GM19395 (cell line): Measurements from ENCODE around the gene SH3PXD2A.
"Not testable (repeated sequence)": the region's sequence is repeated elsewhere in the genome, so short reads cannot be mapped to it uniquely, and the experiment has no call there.

Experiments used
- ATAC-seq: cut with Tn5 transposase; IDR thresholded peaks from one replicate; pipeline ENCODE4 v1.9.1; 2021; ENCODE audit warnings: mild to moderate bottlenecking, moderate library complexity; ENCODE audit not compliant: unreplicated experiment

The SH3PXD2A gene

DNA sequence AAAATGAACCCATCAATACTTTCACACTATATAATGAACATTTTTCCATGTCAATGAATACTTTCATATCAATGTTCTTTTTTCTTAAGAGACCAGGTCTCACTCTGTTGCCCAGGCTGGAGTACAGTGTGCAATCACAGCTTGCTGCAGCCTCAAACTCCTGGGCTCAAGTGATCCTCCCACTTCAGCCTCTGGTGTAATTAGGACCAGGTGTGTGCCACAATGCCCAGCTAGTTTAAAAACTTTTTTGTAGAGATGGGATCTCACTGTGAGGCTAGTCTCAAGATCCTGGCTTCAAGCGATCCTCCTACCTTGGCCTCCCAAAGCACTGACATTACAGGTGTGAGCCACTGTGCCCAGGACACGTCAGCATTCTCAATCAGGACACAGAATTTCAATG, 85.2 kb downstream of the SH3PXD2A start:
- ATAC-seq, result no peak

DNA sequence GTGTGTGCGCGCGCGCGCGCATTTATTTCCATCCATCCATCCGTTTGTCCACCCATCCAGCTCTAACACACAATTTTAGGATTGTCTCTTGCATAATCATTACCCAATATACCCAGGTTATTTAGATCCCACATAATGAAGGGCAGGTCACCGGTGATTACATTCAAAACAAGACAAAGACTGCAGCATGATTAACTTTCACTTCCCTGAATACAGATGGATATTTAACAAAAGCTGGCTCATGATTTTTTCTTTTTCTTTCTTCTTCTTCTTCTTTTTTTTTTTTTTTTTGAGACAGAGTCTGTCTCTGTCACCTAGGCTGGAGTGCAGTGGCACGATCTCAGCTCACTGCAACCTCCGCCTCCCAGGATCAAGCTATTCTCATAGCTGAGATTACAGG, 86.2 kb downstream of the SH3PXD2A start:
- no peak for ATAC-seq

DNA sequence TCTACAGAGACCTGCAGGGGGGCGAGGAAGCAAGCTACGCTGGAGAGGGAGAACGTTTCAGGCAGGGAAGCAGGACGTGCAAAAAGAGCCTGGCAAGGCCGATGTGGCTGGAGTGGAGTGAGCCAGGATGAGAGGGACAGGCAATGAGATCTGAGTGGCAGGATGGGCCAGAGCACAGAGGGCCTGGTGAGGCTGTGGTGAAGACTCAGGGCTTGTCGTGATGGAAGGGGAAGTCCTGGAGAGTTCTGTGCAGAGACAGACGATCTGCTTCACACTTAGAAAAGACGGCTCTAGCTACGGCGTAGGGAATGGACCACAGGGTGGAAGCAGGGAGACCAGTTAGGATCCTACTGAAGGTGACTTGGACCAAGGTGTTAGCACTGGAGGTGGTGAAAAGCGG, 87.0 kb downstream of the SH3PXD2A start:
- no peak for ATAC-seq

DNA sequence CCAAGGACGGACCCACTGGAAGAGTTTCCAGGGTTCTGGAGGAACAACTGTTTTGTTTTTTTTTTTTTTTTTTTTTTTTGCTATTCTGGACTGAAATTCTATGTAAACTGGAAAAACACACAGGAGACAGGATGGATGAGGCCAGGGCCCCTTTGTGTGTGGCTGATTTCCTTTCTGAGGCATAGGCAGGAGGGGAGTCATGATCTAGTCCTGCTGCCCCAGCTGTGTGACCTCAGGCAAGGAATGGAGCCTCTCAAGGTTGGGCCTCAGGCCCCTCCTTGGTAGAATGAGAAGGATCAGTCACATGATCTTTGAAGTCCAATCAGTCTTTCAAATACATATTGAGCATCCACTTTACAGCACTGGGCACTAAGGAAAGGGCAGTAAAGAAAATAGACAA, 87.6 kb downstream of the SH3PXD2A start:
- no peak for ATAC-seq

DNA sequence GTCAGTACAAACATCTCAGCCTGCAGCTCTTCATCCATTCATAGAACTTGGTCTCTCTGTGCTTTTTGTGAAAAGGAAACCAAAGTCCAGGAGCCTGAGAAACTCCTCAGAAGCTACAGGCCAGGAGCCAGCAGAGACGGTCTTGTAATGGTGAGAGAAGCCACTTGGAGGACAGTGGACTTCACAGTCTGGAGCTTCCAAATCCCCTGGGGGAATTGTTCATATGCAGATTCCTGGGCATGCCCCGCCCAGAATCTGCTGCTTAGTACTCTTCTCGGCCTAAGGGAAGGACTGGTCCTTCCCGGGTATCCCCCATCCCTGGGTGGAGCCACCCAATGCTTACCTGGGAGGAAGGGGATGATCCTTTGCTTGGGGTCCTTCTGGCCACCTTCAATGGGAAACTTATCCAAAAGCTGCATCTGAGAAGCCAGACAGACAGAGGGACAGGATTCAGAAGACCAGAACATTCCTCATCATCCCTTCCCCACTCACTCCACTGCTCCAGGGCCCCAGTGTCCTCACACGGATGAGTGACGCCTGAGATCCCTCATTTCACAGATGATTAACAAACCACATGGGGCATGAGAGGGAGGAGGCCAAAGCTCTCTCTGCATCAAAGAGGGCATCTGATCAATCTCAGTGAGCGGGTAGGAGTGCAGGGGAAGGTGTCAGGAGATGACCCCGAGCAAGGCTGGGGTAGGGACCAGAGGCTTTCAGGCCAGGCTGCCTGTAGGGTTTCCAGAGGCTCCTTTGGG, 88.4 kb downstream of the SH3PXD2A start:
- ATAC-seq, result no peak

DNA sequence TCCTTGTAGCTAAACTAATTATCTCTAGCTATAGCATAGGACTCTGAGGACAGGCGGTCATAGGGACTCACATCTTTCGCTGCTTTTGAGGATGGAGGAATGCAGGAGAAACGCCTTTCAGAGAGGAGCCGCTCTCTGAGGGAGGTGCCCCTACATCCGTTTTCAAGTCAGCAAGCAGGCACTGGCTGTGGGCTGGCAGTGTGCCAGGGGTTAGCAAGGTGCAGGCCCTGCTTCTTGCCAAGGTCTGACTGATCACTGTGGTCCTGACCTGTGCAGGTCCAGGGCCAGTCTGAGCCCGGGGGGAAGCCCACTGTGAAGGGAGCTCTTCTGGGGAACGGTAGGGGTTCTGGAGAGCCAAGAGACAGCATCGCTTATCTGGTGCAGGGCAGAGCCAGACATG, 89.4 kb downstream of the SH3PXD2A start:
- ATAC-seq, result no peak

DNA sequence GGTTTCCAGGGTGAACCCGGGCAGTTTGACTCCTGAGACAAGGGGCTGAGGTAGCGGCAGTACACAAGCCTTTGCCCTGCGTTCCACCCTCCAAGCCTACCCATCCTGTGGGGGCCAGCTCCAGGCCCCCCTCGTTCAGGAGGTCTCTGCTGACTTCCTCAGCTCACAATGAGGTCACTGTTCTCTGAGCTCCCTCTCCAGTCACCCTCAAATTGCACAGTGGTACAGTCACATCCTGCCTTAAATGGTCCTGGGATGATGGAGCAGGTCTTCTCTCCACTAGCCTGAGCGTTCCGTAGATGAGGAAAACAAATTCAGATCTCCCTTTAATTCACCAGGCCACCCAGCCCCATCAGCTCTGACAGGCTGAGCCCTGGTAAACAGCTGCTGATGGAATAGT, 90.2 kb downstream of the SH3PXD2A start:
- no peak for ATAC-seq

DNA sequence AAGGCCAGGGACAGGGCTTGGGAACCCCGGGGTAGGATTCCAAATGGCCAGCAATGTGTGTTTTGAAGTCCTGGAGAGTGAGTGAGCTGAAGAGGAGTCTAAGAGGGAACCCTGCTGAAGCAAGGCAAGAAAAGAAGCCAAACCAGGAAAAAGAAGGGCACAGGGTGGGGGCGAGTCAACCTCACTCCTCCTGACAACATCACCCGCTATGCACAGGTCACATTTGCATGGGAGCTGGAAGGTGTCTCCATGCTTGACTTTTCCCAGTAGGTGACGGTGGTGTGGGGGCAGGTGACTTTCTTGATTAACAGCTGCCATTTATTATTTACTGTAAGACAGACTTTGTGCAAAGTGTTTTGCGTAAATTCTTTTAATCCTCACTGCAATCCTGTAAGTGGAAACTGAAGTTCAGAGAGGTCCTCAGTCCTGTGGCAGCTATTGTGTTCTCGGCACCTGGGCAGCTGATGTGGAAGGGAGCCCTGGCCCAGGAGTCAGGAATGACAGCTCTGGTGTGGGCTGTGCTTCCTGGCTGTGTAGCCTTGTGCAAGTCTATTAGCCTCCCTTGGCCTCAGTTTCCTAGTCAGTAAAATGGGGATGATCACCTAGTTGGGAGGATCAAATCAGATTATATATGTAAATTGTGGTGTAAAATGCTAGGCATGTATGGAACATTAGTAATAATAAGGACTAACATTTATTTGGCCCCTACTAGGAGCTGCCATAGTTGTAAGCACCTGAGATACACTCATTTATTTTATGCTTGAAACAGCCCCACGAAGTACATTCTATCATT, 90.9 kb downstream of the SH3PXD2A start:
- ATAC-seq, result no peak

DNA sequence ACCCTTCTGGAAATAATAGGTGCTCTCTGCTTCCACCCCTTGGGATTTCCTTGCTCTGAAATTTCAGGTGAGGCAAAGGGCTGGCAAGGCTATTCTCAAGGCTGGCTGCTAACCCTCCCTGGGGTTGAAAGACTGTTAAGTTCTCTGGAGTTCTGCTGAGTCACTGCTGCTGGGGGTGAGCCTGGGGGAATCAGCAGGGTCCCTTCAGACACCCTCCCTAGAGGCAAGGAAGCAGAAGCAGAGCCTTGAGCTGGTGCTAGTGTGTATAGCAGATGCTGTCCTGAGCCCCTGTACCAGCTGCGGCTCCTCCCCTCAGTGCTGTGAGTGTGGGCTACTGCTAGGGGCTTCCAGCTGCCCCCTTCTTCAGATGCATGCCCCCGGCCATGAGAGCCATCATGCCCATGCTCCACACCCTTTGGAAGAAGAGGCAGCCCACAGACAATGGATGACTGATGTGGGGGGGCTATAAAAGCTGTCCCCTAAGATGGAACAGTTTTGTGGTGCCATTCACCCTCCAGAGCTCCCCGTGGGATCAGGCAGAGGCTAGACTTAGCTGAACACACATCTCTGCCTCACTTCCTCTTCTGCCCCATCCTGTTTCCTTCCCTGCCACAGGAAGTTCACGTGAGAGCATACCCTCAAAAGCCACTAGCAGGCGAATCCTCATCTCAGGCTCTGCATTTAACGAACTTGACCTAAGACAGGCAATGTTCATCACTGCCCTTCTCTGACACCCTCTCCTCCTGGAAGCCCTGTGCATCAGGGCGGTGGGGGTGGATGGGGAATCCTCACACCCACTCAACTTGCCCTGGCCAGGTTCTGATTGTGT, 91.8 kb downstream of the SH3PXD2A start:
- ATAC-seq, result peak; percentile 59

DNA sequence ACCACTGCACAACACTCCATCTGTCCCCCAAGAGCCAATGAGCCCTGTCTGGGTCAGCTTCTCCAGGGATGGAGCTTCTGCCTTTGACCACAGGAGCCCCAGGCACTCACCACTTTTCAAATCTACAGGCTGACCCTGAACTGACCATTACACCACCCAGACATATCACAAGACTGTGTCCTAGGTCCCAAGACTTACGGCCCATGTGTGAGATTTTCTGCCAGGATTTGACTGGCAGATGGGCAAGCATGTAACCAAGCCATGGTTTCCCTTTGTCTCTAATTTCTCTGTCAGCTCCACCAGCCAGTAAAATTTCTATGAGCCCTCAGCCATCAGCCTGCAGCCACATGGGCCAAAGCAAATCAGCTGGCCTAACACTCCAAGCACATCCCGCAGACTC, 92.5 kb downstream of the SH3PXD2A start:
- ATAC-seq, result no peak

DNA sequence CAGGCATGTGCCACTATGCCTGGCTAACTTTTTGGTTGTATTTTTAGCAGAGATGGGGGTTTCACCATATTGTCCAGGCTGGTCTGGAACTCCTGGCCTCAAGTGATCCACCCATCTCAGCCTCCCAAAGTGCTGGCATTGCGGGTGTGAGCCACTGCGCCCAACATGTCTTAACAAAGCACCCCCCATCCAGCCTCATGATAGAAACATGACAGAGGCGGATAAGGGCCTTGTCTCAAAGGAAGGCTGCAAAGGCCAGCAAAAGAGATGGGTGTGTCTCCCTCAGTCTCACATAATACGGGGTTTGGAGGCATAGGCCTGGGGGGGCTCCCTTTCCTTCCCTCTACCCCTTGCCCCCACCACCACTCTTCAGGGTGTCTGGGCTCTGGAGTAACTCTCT, 93.2 kb downstream of the SH3PXD2A start:
- no peak for ATAC-seq

DNA sequence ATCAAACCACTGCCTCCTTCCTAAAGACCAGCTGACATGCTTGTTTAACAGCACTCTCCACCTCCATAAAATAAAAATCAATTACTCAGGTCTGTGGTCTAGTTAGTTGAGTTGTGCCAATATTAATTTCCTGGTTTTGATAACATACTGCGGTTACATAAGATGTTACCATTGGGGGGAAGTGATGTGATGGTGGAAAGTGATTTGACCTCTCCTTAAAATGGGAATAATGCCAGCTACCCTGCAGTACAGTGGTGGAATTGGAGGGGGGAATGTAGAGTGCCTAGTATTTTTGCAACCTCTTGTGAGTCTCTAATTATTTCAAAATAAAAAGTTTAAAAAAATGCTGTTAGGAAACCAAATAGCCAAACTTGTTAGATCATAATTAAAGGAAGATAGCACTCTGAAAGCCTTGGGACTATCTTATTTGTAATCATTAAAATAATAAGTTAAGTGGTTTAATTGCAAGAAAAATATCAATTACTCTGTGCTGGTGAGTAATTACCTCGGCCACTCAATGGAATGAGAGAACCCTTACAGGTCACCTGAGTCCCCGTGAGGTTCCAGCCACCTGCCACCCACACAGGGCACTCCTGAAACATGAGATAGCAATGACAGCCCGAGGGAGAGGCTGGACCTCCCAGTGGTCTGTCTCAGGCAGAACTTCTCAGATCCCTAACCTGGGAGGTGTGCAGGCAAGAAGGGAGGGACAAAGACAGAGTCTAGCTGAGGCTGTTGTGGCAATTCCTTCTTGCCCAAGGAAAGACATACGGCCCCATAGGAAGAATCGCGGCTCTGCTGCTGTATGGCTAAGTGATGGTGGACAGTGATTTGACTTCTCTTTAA, 94.1 kb downstream of the SH3PXD2A start:
- ATAC-seq, result no peak

DNA sequence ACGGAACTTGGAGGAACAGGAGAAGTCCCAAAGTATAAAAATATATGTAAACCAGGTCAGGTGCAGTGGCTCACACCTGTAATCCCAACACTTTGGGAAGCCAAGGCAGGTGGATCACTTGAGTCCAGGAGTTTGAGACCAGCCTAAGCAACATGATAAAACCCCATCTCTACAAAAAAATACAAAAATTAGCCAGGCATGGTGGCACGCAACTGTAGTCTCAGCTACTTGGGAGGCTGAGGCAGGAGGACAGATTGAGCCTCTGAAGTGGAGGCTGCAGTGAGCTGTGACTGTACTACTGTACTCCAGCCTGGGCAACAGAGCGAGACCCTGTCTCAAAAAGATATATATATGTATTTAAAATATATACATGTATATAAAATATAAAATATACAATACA, 95.1 kb downstream of the SH3PXD2A start:
- not testable (repeated sequence) for ATAC-seq

DNA sequence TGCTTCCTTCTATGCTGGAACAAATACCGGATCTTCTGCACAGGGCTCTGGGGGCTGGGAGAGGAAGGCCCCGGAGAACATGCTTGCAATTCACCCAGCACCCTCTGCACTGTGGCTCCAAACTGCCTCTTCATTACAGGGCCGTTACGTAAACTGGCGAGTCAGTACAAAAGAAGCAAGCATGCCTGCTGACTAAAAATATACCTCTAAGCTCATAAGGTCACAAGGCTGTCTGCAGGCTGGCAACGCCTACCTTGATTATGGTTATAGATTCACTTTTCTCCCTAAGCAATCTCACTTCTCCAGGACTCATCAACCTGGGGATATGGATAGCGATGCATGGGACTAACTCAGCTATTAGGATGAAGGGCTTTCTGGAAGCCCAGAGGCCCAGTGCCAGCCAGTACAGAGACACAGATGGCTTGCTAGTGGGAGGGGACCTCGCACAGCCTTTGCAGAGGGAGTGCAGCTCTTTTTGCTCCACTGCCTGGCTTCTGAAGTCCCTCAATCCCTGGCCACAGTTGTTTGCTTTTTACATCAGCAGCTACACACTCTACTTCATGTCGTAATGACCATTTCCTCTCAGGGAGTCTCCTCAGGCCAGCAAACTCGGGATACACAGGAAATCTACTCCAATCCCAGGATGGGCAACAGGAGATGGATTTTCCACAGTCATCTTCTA, 96.1 kb downstream of the SH3PXD2A start:
- ATAC-seq, result peak; percentile 64

DNA sequence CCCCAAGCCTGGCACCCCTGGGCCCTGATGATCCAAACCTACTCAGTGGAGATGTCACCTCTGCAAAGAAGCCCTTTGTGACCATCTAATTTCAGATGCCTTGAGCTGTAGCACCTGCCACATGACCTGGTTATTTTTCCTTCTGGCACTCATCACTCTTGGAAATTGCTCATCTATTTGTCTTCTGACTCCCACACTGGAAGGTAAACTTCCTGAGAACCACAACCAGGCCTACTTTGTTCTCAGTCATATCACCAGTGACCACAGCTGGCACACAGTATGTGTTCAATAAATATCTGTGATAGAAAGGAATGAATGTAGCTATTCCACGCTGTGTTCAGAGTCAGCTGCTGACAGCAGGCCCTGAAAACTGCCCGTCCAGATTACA, 97.1 kb downstream of the SH3PXD2A start:
- ATAC-seq, result no peak

DNA sequence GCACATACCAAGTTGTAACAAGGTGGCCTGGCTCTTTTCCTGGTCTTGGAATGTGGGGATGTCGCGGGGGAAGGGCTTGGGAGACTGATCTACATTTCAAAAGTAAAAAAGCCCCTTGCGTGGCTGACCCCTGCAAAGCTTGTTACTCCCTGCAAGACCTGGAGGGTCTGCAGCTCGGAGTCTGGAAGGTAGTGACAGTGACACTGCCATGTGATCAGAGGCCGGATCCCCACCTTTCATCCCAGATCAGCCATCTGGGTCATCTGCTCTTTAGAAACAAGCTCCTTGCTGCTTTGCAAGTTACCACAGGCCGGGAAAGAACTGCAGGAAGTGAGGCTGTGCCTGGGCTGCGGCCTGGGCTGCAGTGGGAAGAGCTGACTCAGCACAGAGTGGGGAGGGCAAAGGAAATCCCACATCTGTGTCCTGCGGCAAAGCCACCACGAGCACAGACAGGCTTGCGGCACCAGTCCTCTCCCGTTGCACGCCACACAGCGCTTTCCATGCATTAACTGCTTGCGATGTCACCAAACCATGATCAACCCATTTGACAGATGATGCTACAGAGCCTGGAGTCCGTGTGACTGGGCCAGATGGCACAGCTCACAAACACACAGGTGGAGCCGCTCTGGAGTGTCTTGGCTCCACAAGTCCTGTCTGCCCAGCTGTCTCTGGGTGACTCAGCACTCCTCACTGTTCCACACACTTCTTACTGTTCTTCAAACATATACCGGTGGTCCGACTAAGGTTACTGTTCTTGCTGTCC, 97.7 kb downstream of the SH3PXD2A start:
- no peak for ATAC-seq

DNA sequence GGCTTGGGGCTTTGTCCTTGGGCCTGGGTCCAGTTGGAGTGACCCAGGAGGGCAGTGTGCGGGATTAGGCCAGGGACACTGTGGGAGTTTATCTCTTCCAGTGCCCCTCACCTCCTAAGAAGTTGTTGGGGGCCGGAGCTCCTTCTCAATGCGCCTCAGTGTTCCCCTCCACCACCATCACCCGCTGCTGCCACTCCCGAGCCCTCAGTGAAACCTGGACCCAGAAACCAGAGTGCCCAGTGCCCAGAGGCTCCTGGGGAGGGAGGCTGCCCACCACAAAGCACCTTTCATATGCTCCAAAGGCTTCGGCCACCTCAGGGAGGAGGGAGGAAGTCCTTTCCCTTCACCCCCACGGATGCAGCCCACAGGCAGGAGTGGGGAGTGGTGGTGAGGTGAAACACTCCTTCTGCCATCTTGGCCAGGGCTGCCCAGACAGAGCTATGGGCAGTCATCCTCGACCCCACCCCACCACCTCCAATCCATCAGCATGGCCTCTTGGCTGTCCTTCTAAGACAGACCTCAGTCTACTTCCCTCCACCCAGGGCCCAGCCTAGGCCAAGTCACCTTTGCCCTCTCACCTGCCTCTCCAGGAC, 99.0 kb downstream of the SH3PXD2A start:
- no peak for ATAC-seq

DNA sequence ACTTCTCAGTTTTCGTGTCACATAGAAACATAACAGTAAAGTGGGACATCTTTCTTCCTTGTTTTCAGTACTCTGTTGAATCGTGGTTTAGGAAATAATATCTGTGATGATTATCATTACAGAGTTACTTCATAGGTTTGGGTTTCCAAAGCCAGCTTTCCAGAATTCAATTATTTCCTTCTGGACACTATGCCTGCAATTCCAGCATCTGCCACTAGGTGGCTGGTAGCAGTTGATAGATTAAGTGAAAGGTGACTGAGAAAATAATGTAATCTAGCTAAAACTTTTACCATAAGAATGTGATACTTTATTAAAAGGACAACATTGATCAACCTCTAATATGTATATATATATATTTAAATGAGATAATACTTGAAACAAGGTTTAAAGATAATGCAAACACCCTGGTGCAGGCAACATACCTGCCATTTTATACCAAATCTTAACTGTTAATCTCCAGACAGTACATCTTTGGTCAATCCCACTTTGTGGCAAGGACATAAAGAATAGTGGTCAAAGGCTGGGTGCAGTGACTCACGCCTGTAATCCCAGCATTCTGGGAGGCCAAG, 102.6 kb downstream of the SH3PXD2A start:
- no peak for ATAC-seq
